GM18519 (cell line): Measurements from ENCODE around the gene MOCS3.

Source experiments
- ATAC-seq: cut with Tn5 transposase; IDR thresholded peaks from one replicate; pipeline ENCODE4 v1.9.1; 2021; ENCODE audit warnings: mild to moderate bottlenecking, moderate library complexity; ENCODE audit not compliant: unreplicated experiment, low FRiP score

The MOCS3 gene

DNA sequence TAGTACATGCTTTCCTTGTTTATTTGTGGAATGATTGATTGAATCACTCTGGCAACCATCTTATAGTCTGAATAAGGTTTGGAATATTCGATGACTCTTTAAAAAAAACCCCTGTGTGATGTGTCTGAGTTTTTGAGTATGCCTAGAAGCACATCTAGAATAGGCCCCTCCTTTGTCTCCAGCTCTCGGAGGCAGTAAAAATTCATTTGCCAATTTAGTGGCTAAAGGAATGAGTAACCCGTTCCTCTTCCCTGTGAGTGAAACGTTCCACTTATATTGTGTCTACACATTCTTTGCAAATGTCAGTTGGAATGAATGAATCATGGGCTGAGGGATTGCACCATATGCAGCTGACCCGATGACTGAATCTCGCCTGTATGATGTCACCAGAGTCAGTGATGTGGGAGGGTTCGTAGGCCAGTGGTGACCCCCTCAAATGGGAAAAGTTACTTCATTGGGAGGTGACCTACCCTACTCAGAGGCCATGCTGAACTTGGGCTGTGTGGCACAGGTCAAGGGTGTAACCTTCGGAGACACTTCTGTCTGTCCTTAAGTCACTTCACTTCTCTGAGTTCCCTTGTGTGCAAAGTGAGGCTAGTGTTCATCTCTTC is 21.6 kb downstream of the MOCS3 start:
- ATAC-seq: no peak

DNA sequence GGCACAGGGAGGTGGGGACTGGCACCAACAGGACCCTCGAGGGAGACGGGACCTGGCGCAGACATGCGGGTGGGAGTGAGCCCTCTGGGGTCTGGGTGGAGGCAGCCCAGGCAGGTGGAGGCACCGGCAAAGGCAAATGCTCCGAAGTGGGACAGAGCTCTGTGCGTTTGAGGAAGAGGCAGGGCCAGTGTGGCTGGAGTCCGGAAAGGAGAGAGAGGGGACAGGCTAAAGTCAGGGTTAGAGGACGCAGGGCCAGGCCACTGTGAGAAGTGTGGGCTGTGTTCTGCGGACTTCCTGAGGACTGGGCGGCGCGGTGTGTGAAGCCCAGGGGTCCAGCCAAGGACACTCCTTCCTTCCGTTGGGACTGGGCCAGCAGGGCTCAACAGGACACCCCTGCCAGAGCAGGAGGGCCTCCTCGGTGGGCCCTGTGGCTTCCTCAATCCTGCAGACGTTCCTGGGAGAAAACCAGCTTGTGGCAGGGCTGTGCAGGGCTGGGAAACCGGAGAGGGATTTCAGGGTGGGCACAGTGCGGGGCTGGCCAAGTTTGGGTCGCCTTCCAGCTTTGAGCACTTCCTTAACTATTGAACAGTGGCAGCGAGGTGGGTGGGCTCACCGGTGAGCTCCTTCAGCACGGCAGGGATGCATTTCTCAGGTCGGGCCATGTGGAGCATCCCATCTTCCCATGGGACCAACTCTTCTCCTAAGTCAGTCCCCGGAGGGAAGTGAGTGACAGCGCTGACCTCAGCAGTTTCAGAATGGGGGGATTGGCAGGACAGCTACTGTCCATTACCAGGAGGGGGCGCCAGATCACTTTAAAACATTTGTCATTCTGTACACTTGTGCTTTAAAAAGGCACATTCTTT is 22.5 kb downstream of the MOCS3 start:
- no peak for ATAC-seq

DNA sequence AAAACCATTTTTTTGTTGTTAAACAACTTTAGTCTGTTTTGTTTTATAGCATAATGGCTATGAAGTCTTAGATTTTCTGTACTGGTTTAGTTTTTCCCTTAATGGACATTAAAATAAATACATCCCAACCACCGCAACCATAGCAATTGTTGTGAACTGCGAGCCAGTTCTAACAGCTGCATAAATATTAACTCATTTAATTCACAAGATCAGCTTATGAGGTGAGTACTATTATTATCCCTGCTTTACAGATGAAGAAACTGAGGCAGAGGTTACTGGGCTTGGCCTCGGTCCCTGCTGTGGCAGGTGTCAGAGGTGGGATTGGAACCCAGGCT is 23.1 kb downstream of the MOCS3 start:
- no peak for ATAC-seq

GRCh38 chr20:50982363-50982762 is 23.7 kb downstream of the MOCS3 start:
- no peak for ATAC-seq

DNA sequence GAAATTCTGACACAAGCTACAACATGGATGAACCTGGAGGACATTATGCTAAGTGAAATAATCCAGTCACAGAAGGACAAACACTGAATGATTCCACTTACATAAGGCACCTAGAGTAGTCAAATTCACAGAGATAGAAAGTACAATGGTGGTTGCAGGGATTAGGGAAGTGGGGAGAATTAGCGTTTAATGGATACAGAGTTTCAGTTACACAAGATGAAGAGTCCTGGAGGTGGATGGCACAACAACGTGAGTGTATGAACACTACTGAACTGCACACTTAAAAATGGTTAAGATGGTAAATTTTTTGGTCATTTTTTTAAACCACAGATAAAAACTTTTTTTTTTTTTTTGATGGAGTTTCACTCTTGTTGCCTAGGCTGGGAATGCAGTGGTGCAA is 24.7 kb downstream of the MOCS3 start:
- ATAC-seq: no peak

DNA sequence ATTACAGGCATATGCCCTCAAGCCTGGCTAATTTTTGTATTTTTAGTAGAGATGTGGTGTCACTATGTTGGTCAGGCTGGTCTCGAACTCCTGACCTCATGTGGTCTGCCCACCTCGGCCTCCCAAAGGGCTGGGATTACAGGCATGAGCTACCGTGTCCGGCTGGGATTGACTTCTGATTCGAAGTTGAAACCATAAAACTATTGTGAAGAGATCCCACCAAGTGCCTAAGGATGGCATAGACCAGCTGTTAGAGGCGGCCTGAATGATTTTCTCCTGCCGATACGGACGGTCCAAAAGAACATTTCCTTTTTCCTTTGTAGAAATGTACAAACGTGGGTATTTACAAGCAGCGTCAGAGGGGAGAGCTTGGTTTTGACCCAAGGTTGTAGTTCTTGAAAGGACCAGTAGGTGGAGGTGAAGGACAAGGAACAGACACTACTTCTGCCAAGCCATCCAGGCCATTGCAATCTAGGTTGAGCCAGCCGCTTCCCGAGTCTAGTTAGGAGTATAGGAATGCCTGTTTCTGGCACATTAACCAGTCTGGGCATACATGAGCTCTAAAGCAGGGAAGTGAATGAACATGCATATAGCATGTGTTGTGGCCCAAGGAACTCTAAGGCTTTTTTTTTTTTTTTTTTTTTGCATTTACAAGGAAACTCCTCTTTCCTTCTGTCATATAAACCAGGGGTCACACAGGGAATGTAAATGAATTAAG is 29.0 kb downstream of the MOCS3 start:
- ATAC-seq: no peak

DNA sequence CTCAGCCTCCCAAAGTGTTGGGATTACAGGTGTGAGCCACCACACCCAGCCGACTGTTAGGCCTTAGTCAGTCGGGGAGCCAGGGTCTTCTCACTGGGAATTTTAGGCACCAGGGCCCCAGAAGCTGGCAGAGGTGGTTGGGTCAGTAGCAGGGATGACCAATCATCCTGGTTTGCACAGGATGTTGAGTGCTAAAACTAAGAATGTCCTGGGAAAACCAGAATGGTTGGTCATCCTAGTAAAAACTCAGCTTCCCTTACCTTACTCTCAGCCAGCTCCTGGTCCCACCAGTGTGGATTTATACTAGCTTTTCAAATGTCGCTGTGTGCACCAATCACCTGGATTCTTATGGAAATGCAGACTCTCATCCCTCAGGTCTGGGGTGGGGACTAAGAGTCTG is 32.5 kb downstream of the MOCS3 start:
- ATAC-seq: no peak

DNA sequence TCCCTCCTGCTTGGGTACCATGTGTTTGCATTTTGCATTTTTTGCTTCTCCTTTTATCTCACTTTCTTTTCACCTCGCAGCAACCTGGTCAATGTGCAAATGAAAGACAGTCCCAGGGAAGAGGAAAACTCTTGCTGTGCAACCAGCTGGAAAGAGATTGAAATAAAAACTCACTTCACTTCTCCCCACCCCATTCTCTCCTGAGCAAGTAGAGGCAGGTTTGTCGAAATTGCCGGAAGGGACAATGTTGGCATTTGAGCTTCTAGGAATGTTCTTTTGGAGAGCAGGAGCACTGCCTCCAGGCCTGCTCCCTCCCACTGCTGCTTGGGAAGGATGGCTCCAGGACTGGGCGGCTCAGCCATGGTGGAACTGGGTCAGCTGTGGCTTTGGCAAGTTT is 33.7 kb downstream of the MOCS3 start:
- no peak for ATAC-seq

- ATAC-seq: no peak
Measured at GRCh38 chr20:50992733-50993457, 34.3 kb downstream of the MOCS3 start.

DNA sequence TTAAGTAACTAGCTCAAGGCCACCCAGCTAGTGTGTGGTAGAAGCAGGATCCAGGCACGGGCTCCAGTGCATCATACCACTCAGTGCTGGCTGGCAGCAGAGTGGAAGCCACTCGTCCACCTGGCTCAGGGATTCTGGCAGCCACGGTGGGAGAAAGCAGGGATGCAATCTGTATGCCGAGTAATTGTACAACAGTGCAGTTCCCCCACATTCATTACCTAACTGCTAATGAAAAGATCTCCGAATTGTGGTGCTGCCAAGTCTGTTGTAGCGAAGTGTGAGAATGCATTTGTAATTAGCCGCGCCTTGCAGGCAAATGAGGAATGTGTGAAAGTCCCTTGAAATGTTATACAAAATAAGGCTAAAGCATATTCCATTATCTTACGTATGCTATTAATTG is 35.3 kb downstream of the MOCS3 start:
- no peak for ATAC-seq

DNA sequence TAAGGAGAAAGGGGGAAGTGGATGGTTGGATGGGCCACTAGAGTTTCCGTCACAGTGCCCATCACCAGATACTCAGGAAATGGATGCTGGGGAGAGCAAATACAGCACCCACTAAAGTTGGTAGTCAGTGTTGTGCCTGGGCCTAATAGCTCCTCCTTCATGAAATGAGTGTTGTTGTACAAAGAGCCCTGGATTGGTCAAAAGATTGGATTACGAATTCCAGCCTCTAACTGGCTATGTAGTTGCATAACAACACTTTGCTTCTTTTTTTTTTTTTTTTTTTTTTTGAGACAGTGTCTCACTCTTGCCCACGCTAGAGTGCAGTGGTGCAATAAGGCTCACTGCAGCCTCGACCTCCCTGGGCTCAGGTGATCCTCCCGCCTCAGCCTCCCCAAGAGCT is 36.9 kb downstream of the MOCS3 start:
- no peak for ATAC-seq

DNA sequence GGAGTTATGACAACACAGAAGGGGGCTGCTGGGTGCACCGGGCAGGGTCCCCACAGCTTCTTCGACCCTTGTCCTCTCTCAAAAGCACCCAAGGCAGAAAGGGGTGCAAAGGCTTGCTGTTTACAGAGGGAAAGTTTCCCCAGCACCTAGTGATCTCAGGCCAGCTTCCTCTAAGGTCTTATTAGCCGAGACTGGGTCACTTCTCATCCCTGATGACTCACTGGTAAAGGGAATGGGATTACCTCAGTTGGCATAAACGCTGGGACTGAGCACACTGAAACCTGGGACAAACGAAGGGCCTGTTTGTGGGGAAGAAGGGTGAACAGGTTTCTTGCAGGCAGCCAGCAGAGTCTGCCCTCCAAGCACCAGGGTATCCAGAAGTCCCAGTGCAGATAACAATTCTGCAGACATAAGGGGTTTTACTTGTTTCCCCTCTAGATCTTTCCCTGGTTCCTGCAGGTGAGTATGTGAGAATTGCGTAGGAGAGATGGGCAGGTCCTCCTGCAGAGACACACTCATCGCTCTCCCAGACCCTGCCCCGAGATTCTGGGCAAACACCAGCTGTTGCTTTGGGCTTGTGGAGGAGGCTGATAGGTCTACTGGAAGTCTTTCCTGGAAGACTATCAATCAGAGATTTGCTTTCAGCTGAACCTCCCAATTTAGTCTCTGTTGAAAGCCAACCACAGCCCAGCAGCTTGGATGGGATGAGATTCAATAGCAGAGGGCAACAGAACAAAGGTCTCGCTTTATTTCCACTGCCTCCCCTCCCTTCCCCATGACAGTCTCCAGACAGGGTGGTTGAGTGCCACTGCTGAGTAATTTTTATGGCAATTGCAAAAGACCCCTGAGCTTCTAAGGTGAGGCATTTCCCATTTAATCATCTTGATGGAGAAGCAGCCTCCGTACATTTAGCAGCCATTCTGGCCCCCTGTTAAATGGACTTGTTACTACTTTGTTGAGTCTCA is 38.6 kb downstream of the MOCS3 start:
- ATAC-seq: no peak

- no peak for ATAC-seq
Measured at GRCh38 chr20:50999355-50999754, 40.7 kb downstream of the MOCS3 start.

DNA sequence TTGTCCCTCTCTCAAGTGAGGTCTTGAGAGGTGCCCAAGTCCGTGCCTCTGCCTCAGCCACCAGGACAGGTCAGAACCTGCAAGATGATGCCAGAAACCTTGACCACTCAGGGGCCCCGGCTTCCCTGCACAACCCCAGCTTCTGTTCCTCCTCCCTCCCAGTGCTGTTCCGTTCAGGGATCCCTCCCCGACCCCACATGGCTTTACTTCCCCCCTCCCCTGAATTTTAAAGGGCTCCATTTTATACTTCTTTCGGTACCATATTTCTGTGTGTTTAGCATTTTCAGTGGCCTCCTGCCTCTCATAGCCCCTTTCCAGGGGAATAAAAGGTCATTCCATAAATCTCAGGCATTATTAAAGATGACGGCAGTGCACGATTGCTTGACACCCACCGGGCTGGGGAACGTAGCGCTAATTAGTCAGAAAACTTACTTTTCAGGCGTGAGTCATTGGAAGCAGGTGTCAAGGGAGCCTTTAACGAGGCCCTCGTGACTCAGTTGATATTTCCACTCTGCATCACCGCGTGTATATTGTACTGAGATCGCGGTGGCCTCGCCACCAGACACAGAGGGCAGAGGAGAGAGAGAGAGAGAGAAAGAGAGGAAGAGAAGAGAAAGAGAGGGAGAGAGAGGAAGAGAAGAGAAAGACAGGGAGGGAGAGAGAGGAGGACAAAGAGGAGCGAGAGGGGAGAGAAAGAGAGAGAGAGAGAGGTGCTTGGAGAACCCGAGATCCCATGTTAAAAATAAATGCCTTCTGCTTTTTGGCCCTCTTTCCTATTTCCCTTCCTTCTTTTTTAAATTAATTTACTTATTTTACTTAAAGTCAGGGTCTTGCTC is 43.0 kb downstream of the MOCS3 start:
- ATAC-seq: no peak

- no peak for ATAC-seq
Measured at GRCh38 chr20:51002633-51003032, 44.0 kb downstream of the MOCS3 start.

- ATAC-seq: no peak
Measured at GRCh38 chr20:51003753-51004152, 45.1 kb downstream of the MOCS3 start.

GRCh38 chr20:51004305-51004727 is 45.7 kb downstream of the MOCS3 start:
- ATAC-seq: no peak

DNA sequence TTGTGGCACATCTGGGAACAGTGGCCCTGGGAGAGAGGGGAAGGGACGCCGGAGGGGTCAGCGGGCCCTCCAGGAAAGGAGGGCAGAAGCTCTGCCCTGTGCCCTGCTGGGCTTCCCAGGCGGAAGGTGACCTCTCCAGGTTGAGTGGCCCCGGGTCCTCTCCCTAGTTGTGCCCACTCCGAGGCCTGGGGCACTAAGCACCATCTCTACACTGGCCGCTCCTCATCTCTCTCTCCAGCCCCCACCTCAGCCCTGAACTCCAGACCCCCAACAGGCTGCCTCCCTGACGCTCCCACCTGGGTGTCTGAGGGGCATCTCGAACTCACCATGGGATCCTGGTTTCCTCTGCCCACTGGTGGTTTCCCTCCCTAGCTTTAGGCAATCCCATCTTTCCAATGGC is 46.2 kb downstream of the MOCS3 start:
- ATAC-seq: no peak

GRCh38 chr20:51005214-51005613 is 46.6 kb downstream of the MOCS3 start:
- no peak for ATAC-seq
